Ecto neural progenitor cell (in vitro differentiated cells): Measurements from ENCODE around the gene CCDC50.

Experiments
- DNase-seq: peaks from one replicate; pipeline ENCODE4 v3.0.0-alpha.2; 2018; ENCODE audit warnings: low spot score

CCDC50 gene

DNA sequence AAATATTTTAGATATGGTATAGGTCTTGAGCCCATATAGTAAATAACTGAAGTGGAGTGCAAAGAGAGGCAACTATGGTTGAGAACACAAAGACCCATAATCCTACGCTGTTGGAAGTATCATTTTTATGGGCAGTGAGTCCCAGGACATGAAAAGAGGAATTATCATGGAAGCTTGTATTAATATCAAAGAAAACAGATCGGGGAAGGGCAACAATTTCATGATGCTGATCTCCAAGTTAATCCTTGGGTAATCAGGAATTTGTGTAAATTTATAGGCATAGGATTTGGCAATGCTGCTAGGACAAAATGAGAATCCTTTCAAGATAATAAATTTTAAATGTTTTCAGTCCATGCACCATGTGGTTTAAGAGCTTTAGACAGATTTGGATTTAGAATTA, 91.6 kb downstream of the CCDC50 start:
- DNase-seq, result no peak

DNA sequence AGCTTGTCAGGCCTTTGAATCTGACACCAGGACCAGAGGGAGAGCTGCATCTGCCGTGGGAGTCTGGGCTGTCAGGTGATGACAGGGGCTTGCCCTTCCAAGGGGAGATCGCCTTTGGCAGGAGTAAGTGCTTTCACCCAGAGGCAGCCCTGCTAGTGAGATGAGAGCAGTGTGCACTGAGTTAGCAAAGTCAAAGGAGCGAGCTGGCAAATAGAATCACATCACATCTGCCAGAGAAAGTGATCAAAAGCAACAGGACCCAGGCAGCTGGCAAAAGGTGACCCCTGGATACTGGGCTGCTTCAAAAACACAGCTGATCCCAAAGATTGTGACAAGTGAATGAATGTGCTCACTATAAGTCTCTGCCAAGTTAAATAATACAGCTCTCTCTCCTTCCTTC, 95.7 kb downstream of the CCDC50 start:
- DNase-seq, result no peak

DNA sequence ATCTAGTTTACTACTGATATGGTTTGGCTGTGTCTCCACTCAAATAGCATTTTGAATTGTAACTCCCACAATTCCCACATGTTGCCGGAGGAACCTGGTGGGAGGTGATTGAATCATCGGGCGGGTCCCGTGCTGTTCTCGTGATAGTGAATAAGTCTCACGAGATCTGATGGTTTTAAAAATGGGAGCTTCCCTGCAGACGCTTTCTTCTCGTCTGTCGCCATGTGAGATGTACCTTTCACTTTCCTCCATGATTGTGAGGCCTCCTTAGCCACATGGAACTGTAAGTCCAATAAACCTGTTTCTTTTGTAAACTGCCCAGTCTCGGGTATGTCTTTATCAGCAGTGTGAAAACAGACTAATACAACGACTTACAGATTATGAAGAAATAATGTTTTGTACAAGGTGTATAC, 96.1 kb downstream of the CCDC50 start:
- no peak for DNase-seq

DNA sequence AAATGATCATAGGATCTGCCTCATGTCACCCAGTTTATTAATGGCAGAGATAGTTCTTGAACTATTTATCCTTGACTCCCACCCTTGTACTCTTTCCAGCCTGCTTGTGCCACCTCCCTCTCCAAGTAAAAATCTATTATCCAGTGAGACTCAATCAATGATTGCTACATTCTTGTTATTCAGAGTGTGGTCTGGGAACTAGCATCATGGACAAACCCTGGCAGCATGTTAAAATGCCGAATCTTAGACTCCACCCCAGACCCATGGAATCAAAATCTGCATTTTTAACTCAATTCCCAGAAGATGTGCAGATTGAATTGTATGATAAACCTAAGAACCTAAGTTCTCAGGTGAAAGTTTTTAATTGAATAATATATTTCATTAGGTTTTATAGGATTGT, 97.1 kb downstream of the CCDC50 start:
- no peak for DNase-seq

DNA sequence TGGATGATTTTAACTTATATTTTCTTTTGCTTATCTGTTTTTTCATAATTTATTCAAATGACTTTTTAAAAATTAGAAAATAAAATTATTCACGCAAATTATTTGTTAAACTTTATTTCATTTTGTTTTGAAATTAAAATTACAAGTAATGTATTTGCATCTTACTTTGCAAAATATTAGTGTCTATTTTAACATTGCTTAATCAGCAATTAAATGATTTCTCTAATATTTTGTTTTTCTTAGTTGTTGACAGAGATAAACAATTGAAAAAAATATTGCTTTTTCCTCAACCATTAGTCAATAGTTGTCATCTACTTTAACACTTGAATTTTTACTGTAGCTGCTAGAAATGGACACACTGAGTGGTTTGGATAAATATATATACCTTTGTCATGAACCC, 99.0 kb downstream of the CCDC50 start:
- DNase-seq, result no peak

DNA sequence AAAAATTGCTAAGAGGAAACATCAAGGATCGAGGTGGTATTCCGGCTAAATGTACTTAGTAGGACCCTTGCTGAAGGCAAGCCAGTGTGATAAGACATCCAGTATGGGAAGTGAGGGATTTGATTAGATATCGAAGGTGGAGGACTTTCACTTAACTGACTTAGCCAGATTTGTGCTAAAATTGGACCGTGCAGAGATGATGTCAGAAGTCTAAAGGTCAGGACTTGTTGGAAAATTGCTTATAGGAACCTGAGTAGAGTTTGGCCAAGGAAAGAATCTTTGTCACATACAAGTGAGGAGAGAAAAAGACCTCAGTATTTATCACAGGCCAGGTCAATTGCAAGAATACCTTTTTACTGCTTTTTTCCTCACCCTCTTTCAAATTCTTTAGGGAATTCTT, 100.9 kb downstream of the CCDC50 start:
- no peak for DNase-seq

DNA sequence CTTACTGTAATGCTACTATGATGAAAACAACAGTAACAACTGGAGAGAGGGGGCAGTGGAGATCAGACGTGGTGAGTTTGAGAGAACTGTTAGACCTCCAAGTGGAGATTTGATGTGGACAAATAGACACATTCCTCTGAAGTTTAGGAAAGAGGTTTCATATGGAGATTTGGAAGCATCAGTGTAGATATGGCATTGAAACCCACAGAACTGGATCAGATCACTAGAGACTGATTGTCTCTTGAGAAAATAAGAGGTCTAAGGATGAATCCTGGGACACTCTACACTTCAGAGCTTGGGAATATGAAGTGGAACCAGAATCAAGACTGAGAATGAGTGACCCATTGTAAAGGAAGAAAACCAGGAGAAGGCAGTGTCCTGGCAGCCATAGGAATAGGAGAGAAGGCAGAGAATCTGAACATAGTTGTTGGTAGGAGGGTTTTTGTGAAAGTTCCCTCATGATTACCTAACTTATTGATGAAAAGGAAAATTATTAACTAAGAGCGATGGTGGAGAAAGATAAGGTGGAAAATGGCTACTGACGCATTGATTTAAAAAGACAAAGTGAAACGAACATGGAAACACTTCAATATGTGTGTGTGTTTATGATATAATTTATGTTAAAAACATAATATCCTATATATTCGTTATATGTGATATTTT, 102.1 kb downstream of the CCDC50 start:
- no peak for DNase-seq

DNA sequence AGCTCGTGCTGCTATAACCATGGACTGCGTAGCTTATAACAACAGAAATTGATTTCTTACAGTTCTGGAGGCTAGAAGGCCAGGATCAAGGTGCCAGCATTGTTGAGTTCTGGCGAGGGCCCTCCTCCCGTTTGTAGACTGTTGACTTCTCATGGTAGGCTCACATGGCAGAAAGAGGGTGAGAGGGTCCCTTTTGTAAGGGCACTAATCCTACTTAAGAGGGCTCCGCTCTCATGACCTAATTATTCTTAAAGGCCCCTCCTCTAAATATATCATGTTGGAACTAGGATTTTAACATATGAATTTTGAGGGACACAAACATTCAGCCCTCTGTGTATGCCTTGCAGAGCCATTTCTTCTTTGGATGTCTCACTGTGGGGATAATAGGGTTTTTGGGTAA, 103.0 kb downstream of the CCDC50 start:
- no peak for DNase-seq

DNA sequence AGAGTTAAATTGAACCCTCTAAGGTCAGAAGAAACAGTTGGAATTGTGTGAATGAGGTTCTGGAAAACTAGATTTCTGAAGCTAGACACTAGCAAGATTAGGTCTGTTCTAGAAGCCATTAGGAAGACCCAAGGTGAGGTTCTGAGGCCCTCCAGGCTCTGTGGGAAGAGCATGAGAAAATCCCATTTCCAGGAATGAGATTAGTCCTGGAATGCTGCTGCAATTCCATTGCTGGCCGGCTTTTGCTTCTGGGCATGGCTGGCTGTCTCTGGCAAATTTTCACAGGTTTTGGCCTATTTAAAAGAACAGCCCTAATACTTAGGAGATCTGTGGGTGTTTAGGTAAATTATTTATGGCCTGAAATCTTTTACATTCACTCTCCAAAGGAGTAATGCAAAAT, 104.8 kb downstream of the CCDC50 start:
- DNase-seq, result no peak

DNA sequence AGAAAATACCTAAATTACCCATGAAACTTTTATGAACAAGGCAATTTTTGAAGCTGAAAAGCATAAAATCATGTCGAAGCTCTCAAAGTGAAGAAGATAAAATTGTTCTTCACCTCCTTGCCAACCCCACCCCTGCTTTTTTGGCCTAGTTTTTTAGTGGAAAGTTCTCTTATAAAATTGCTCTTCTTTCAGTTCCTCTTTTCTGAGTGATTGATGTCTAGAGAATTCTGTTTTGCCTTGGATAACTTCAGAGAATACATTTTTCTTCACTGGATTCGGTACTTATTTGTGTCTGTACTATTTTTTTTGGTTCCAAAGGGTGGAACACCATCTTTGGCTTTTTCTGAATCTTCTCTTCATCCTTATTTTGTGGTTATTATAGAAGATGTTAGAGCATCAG, 106.8 kb downstream of the CCDC50 start:
- DNase-seq, result no peak

DNA sequence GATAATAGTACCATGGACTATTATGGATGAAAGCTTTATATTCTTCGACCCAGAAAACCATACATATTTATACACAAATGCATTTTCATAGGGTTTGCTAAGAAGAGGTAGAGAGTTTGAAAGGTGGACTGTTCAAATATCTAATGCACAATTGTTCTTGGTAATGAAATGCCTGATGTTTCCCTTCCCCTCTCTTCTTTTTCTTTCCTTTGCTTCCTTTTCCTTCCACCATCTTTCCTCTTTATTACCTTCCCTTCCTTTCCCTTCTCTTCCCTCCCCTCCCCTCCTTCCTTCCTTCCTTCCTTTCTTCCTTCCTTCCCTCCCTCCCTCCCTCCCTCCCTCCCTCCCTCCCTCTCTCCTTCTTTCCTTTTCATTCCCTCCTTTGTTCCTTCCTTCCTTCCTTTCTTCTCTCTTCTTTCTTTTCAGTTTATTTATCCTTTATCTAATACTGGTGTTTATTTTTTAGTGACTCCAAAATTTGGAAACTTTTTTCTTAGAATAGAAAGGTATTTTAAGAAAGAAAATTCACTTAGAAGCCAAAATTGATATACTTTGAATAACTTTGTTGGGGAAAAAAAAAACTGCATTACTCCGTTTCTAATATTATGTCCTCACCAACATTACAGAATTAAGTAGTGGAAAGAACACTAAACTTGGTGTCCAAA, 109.1 kb downstream of the CCDC50 start:
- no peak for DNase-seq

DNA sequence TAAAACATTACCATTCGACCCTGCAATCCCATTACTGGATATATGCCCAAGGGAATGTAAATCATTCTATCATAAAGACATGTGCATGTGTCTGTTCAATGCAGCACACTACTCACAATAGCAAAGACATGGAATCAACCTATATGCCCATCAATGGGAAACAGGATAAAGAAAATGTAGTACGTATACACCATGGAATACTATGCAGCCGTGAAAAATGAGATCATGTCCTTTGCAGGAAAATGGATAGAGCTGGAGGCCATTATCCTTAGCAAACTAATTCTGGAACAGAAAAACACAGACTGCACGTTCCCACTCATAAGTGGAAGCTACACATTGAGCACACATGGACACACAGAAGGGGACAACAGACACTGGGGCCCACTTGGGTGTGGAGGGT, 111.3 kb downstream of the CCDC50 start:
- DNase-seq, result no peak

DNA sequence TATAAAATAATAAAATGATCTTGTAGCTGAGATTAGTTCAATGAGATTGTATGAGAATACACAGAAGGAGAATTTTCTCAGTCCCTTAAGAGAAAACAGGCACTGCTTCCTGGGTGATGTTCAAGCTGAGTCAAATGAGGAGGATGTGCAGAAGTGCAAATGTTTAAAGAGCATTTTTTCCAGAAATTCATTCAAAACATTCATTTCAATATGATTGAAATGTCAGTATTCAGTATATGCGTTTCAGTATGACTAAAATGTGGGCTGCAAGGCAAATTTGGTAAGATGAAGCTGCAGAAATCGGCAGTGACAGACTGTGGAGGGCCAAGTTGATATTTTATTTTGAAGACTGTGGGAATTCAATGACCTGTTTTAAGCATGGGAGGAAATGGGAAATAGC, 112.5 kb downstream of the CCDC50 start:
- no peak for DNase-seq

DNA sequence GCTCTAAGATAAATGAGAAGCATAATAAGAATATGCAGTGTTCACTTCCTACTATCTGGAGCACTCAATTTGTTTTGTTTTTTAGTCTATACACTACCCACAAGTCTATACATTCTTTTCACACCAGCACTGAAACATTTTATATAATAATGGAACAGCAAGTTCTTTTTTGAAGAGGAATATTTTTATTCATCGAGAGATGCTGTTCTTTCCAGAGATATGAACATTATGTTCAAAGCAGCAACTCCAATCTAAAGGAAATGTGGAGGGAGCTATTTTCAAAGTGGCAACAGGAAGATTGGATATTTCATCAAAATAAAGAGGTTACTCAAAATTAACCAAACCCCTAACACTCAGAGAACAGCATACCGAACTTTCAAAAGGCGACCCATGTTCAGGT, 115.4 kb downstream of the CCDC50 start:
- no peak for DNase-seq
